GM12875 (cell line): ENCODE data around the gene TMEM223.
A peak's percentile ranks its signal among the peaks of the same experiment; 100 is the strongest.
"Not testable (repeated sequence)": the region's sequence is repeated elsewhere in the genome, so short reads cannot be mapped to it uniquely, and the experiment has no call there.

Source experiments
- H3K4me3 ChIP-seq: one replicate; pipeline ENCODE4 v1.5.1; 2011; ENCODE audit warnings: low read depth, low read length, control low read depth
- CTCF ChIP-seq: IDR thresholded peaks from 2 replicates; pipeline ENCODE4 v1.5.1; 2011; ENCODE audit warnings: low read depth, mild to moderate bottlenecking, control low read depth, inconsistent platforms, low read length, moderate library complexity, borderline replicate concordance; ENCODE audit not compliant: insufficient read depth

TMEM223 gene

GRCh38 chr11:62771144-62772021 lies 20.4 kb downstream of the TMEM223 start, which contains the start of gene TAF6L:
TAF6L (plus strand) TSS chr11:62771396; CDS start chr11:62775784, 4,388 bp downstream.
- H3K4me3 ChIP-seq, result peak within 1 kb of the TSS; percentile 91

GRCh38 chr11:62770778-62771143 lies 21.0 kb downstream of the TMEM223 start:
- H3K4me3 ChIP-seq, result peak overlapping the region; percentile 91
- TF ChIP-seq CTCF, result no peak

More at GRCh38 chr11:62771144-62772021, 20.4 kb downstream of the TMEM223 start, which contains the start of gene TAF6L:
- TF ChIP-seq CTCF, result no peak

- not testable (repeated sequence) for H3K4me3 ChIP-seq
These were observed 31.0 kb downstream of the TMEM223 start for GRCh38 chr11:62760867-62761227.

- no peak overlapping the region for H3K4me3 ChIP-seq
- no peak for TF ChIP-seq CTCF
These were observed 33.7 kb downstream of the TMEM223 start for GRCh38 chr11:62757846-62758788.

GRCh38 chr11:62755086-62755615 lies 36.7 kb downstream of the TMEM223 start:
- no peak overlapping the region for H3K4me3 ChIP-seq
- no peak for TF ChIP-seq CTCF

- no peak for TF ChIP-seq CTCF
- peak within 1 kb of the TSS; percentile 70 for H3K4me3 ChIP-seq
These were observed 37.8 kb downstream of the TMEM223 start, which contains the start of gene ZBTB3 for GRCh38 chr11:62753736-62754603. ZBTB3 (minus strand) TSS chr11:62754160; CDS start chr11:62753664, 496 bp downstream.
